NCI-H748 (cell line): ENCODE measurements around the gene SOWAHD.
"Not testable (repeated sequence)": the region's sequence is repeated elsewhere in the genome, so short reads cannot be mapped to it uniquely, and the experiment has no call there.

Experiments
- DNase-seq: peaks from one replicate; lab custom pipeline; 2025; ENCODE audit not compliant: unreplicated experiment; lab: John Stamatoyannopoulos, UW

SOWAHD gene

GRCh38 chrX:119758731-119759247, 401 bp downstream of the SOWAHD start:
- DNase-seq: no peak

- DNase-seq: no peak
Measured at GRCh38 chrX:119759248-119759766, 919 bp downstream of the SOWAHD start.

GRCh38 chrX:119760026-119760877, 1.9 kb downstream of the SOWAHD start:
- no peak for DNase-seq

GRCh38 chrX:119762718-119763117, 4.3 kb downstream of the SOWAHD start:
- DNase-seq: no peak

GRCh38 chrX:119763181-119763580, 4.8 kb downstream of the SOWAHD start:
- DNase-seq: no peak

- no peak for DNase-seq
Measured at GRCh38 chrX:119763836-119764387, 5.5 kb downstream of the SOWAHD start.

GRCh38 chrX:119768436-119768835, 10.0 kb downstream of the SOWAHD start:
- DNase-seq: not testable (repeated sequence)

- not testable (repeated sequence) for DNase-seq
Measured at GRCh38 chrX:119769388-119769787, 11.0 kb downstream of the SOWAHD start.

- DNase-seq: no peak
Measured at GRCh38 chrX:119775517-119776238, 17.3 kb downstream of the SOWAHD start.

GRCh38 chrX:119778829-119779228, 20.4 kb downstream of the SOWAHD start:
- no peak for DNase-seq

- no peak for DNase-seq
Measured at GRCh38 chrX:119783026-119783425, 24.6 kb downstream of the SOWAHD start.

- peak; percentile 11 for DNase-seq
Measured at GRCh38 chrX:119784747-119785446, 26.5 kb downstream of the SOWAHD start.

- DNase-seq: peak; percentile 72
Measured at GRCh38 chrX:119790977-119791436, 32.6 kb downstream of the SOWAHD start.

- peak; percentile 97 for DNase-seq
Measured at GRCh38 chrX:119791437-119792231, 33.2 kb downstream of the SOWAHD start, which contains the start of gene RPL39. Gene RPL39 (minus strand): TSS chrX:119791630. CDS start chrX:119791576, 54 bp downstream.

- no peak for DNase-seq
Measured at GRCh38 chrX:119801253-119802221, 43.1 kb downstream of the SOWAHD start.

- no peak for DNase-seq
Measured at GRCh38 chrX:119802546-119802945, 44.2 kb downstream of the SOWAHD start.

GRCh38 chrX:119808461-119808860, 50.1 kb downstream of the SOWAHD start:
- DNase-seq: not testable (repeated sequence)

GRCh38 chrX:119809185-119809666, 50.8 kb downstream of the SOWAHD start:
- DNase-seq: no peak
